Endometrial microvascular endothelial cells (primary cell): ENCODE measurements around the gene PIAS4. TPM values are rescaled to one million over a fixed set of nuclear protein-coding genes. Genes with fewer than 3 reads are reported as not detected.

Experiments
- in situ Hi-C: cut with HindIII; loops from 2 replicates; pipeline ENCODE4 v1.10.0; 2017; ENCODE audit warnings: low sequenced_read_pairs, low pct_unique_long_range_greater_than_20kb; ENCODE audit errors: inconsistent ontology term
- total RNA-seq: library from RNA; depleted of rRNA; stranded (reverse); fragments of >200 nt; gene quantifications from one replicate; pipeline ENCODE4 v1.2.3, GENCODE V29; 2015; ENCODE audit errors: inconsistent ontology term

PIAS4 gene
- total RNA-seq, 1 donor from 2014 or later = 39.8 TPM

- in situ Hi-C loops = no loop called here
Observed at GRCh38 chr19:4035582-4035981, 28.0 kb downstream of the PIAS4 start.

GRCh38 chr19:4036576-4037300, 29.2 kb downstream of the PIAS4 start:
- in situ Hi-C loops = no loop called here

- in situ Hi-C loops = no loop called here
Observed at GRCh38 chr19:4037301-4037949, 29.9 kb downstream of the PIAS4 start.

- in situ Hi-C loops = no loop called here
Observed at GRCh38 chr19:4038057-4038456, 30.5 kb downstream of the PIAS4 start.

- in situ Hi-C loops = no loop called here
Observed at GRCh38 chr19:4038661-4039423, 31.3 kb downstream of the PIAS4 start.

- in situ Hi-C loops = no loop called here
Observed at GRCh38 chr19:4042064-4042730, 34.7 kb downstream of the PIAS4 start.

GRCh38 chr19:4042731-4043082, 35.2 kb downstream of the PIAS4 start:
- in situ Hi-C loops = no loop called here

- in situ Hi-C loops = no loop called here
Observed at GRCh38 chr19:4043401-4043800, 35.9 kb downstream of the PIAS4 start.

GRCh38 chr19:4043966-4044715, 36.6 kb downstream of the PIAS4 start:
- in situ Hi-C loops = no loop called here

GRCh38 chr19:4044990-4045465, 37.5 kb downstream of the PIAS4 start:
- in situ Hi-C loops = no loop called here

GRCh38 chr19:4045597-4046361, 38.2 kb downstream of the PIAS4 start:
- in situ Hi-C loops = no loop called here

GRCh38 chr19:4046362-4046691, 38.8 kb downstream of the PIAS4 start:
- in situ Hi-C loops = no loop called here

GRCh38 chr19:4046946-4047683, 39.6 kb downstream of the PIAS4 start:
- in situ Hi-C loops = no loop called here

- in situ Hi-C loops = no loop called here
Observed at GRCh38 chr19:4049432-4049831, 41.9 kb downstream of the PIAS4 start.

- in situ Hi-C loops = no loop called here
Observed at GRCh38 chr19:4051175-4052101, 43.9 kb downstream of the PIAS4 start.

- in situ Hi-C loops = no loop called here
Observed at GRCh38 chr19:4052114-4052992, 44.8 kb downstream of the PIAS4 start.
